H1 (cell line): ENCODE data around the gene GRM7. TPM values are rescaled to one million over a fixed set of nuclear protein-coding genes. Genes with fewer than 3 reads are reported as not detected.

Source experiments
- CTCF ChIA-PET: fragments of 300-600 bp; sonication (Branson Sonifier 250); formaldehyde crosslinking; loops from one replicate; lab custom pipeline; 2021; ENCODE audit not compliant: partially characterized antibody; lab: Charles Lee
- POLR2A ChIA-PET: fragments of 300-600 bp; sonication (Branson Sonifier 250); formaldehyde crosslinking; loops from one replicate; lab custom pipeline; 2021; ENCODE audit warnings: inconsistent platforms; ENCODE audit not compliant: partially characterized antibody; lab: Charles Lee
- DNase-seq, 2 experiments: peaks; one replicate each; pipeline versions ENCODE4 v3.0.0 to v3.0.0-alpha.2; 2010 to 2022; ENCODE audit warnings: low spot score in 2 of 2, low read depth in 1 of 2, mixed read lengths in 1 of 2
- FAIRE-seq: peaks from 2 replicates; lab custom pipeline; 2011; peaks lifted over from hg19 to GRCh38; lab: Jason Lieb, UNC
- H2AFZ ChIP-seq: 2 replicates; pipeline ENCODE4 v1.8.1; 2012; ENCODE audit warnings: low read length, inconsistent platforms
- H2AK5ac ChIP-seq: 2 replicates; pipeline ENCODE4 v1.6.1; 2013; ENCODE audit warnings: low read depth, low read length
- H2BK120ac ChIP-seq: replicated peaks from 2 replicates; pipeline ENCODE3; 2013; ENCODE audit warnings: low read depth, low read length, inconsistent platforms
- H2BK12ac ChIP-seq: 2 replicates; pipeline ENCODE4 v1.6.1; 2013; ENCODE audit warnings: low read depth, low read length
- H2BK15ac ChIP-seq: 2 replicates; pipeline ENCODE4 v1.6.1; 2013; ENCODE audit warnings: low read length
- H2BK20ac ChIP-seq: 2 replicates; pipeline ENCODE4 v1.6.1; 2013; ENCODE audit warnings: low read length
- H2BK5ac ChIP-seq: 2 replicates; pipeline ENCODE4 v1.6.1; 2013; ENCODE audit warnings: low read depth, low read length
- H3K14ac ChIP-seq: 2 replicates; pipeline ENCODE4 v1.6.1; 2013; ENCODE audit warnings: inconsistent platforms; ENCODE audit not compliant: insufficient read length
- H3K18ac ChIP-seq: 2 replicates; pipeline ENCODE4 v1.6.1; 2013; ENCODE audit warnings: low read length; ENCODE audit errors: extremely low read depth
- H3K23ac ChIP-seq: 2 replicates; pipeline ENCODE4 v1.6.1; 2013; ENCODE audit warnings: inconsistent platforms; ENCODE audit not compliant: insufficient read length
- H3K23me2 ChIP-seq: 2 replicates; pipeline ENCODE4 v1.6.1; 2013; ENCODE audit warnings: low read depth, low read length
- H3K27ac ChIP-seq: 2 replicates; pipeline ENCODE4 v1.6.1; 2011; ENCODE audit warnings: low read depth, low read length, inconsistent platforms
- H3K27me3 ChIP-seq, 4 experiments: replicated peaks in 1 of 4; 1 replicate in 1 of 4; 2 replicates in 3 of 4; pipeline versions ENCODE4 v1.6.1 to v1.8.1; 2011 to 2013; ENCODE audit warnings: low read length in 3 of 4, mild to moderate bottlenecking in 3 of 4, inconsistent platforms in 2 of 4, mixed read lengths in 2 of 4, moderate library complexity in 1 of 4; ENCODE audit not compliant: control insufficient read depth in 3 of 4, insufficient read depth in 3 of 4; ENCODE audit errors: extremely low read depth in 1 of 4
- H3K36me3 ChIP-seq, 4 experiments: 2 replicates each; pipeline versions ENCODE4 v1.6.1 to v1.8.1; 2011 to 2013; ENCODE audit warnings: mild to moderate bottlenecking in 4 of 4, low read length in 3 of 4, moderate library complexity in 2 of 4, control low read depth in 1 of 4, inconsistent platforms in 1 of 4; ENCODE audit not compliant: insufficient read depth in 4 of 4, control insufficient read depth in 2 of 4
- H3K4ac ChIP-seq: replicated peaks from 2 replicates; pipeline ENCODE3; 2013; ENCODE audit warnings: low read length, low read depth, mixed read lengths, inconsistent platforms; ENCODE audit not compliant: insufficient read length
- H3K4me1 ChIP-seq, 4 experiments: replicated peaks in 1 of 4; 1 replicate in 1 of 4; 2 replicates in 3 of 4; pipeline versions ENCODE4 v1.6.1 to v1.8.1; 2011 to 2013; ENCODE audit warnings: low read length in 3 of 4, inconsistent platforms in 2 of 4, mixed read lengths in 1 of 4; ENCODE audit not compliant: insufficient read depth in 4 of 4, control insufficient read depth in 3 of 4
- H3K4me2 ChIP-seq, 2 experiments: 2 replicates each; pipeline versions ENCODE4 v1.6.1 to v1.8.1; 2011 to 2013; ENCODE audit warnings: low read depth in 2 of 2, low read length in 2 of 2, control low read depth in 1 of 2, inconsistent platforms in 1 of 2, mild to moderate bottlenecking in 1 of 2; ENCODE audit not compliant: insufficient read depth in 1 of 2
- H3K4me3 ChIP-seq, 4 experiments: fragments of 200-600, 300-600 bp in 1 of 4; sonication (generic), shearing (Covaris generic), sonication (Bioruptor Twin) in 1 of 4; 2 replicates each; pipeline versions ENCODE4 v1.5.1 to v1.8.1; 2011 to 2016; ENCODE audit warnings: low read length in 4 of 4, low read depth in 3 of 4, control low read depth in 2 of 4, inconsistent platforms in 2 of 4, mild to moderate bottlenecking in 2 of 4, mixed read lengths in 1 of 4, moderate library complexity in 1 of 4; ENCODE audit not compliant: insufficient read depth in 2 of 4; ENCODE audit errors: extremely low read depth in 1 of 4
- H3K56ac ChIP-seq: replicated peaks from 2 replicates; pipeline ENCODE3; 2013; ENCODE audit warnings: low read depth, mild to moderate bottlenecking, mixed read lengths, low read length, inconsistent platforms; ENCODE audit not compliant: insufficient read length
- H3K79me1 ChIP-seq: 2 replicates; pipeline ENCODE4 v1.6.1; 2013; ENCODE audit warnings: low read depth, low read length, control low read depth
- H3K79me2 ChIP-seq, 2 experiments: 2 replicates each; pipeline versions ENCODE4 v1.6.1 to v1.8.1; 2012 to 2013; ENCODE audit warnings: low read length in 2 of 2, mild to moderate bottlenecking in 2 of 2, inconsistent platforms in 1 of 2; ENCODE audit not compliant: insufficient read depth in 2 of 2, control insufficient read depth in 1 of 2
- H3K9ac ChIP-seq, 4 experiments: replicated peaks in 1 of 4; 1 replicate in 1 of 4; 2 replicates in 3 of 4; pipeline versions ENCODE4 v1.6.1 to v1.8.1; 2011 to 2013; ENCODE audit warnings: low read depth in 3 of 4, low read length in 3 of 4, control low read depth in 2 of 4, mild to moderate bottlenecking in 2 of 4, moderate library complexity in 2 of 4, inconsistent platforms in 1 of 4; ENCODE audit errors: extremely low read depth in 1 of 4
- H3K9me3 ChIP-seq, 2 experiments: 2 replicates each; pipeline versions ENCODE4 v1.6.1 to v1.8.1; 2012 to 2013; ENCODE audit warnings: mild to moderate bottlenecking in 2 of 2, moderate library complexity in 2 of 2, control low read depth in 1 of 2, inconsistent platforms in 1 of 2, low read depth in 1 of 2, low read length in 1 of 2, mixed read lengths in 1 of 2; ENCODE audit not compliant: insufficient read depth in 2 of 2
- H4K20me1 ChIP-seq, 2 experiments: replicated peaks in 1 of 2; 2 replicates each; pipeline versions ENCODE3 to v1.8.1; 2011 to 2013; ENCODE audit warnings: inconsistent platforms in 2 of 2, low read length in 2 of 2, mild to moderate bottlenecking in 1 of 2; ENCODE audit not compliant: insufficient read depth in 2 of 2, control insufficient read depth in 1 of 2
- H4K5ac ChIP-seq: 2 replicates; pipeline ENCODE4 v1.6.1; 2013; ENCODE audit warnings: low read length, low read depth, mixed read lengths, inconsistent platforms; ENCODE audit not compliant: insufficient read length
- H4K8ac ChIP-seq: 2 replicates; pipeline ENCODE4 v1.8.0; 2013; ENCODE audit warnings: mild to moderate bottlenecking, moderate library complexity, low read length, inconsistent platforms; ENCODE audit not compliant: insufficient read depth; ENCODE audit errors: extremely low read depth
- H4K91ac ChIP-seq: replicated peaks from 2 replicates; pipeline ENCODE3; 2013; ENCODE audit warnings: low read length, mixed read lengths, inconsistent platforms; ENCODE audit not compliant: insufficient read length
- WGBS, 2 experiments: shearing (Covaris generic) in 1 of 2; methylation state at CpG; one replicate each; pipeline versions ENCODE4 v1.1.6 to v1.1.7; 2013 to 2015; ENCODE audit warnings: low lambda C conversion rate in 2 of 2, mixed read lengths in 2 of 2, inconsistent platforms in 1 of 2, low coverage in 1 of 2, missing lambda C conversion rate in 1 of 2; ENCODE audit not compliant: insufficient replicate concordance in 2 of 2, insufficient coverage in 1 of 2, insufficient read length in 1 of 2; ENCODE audit errors: extremely low coverage in 1 of 2, missing lambda C conversion rate in 1 of 2; 5-methylcytosine and 5-hydroxymethylcytosine counted together
- polyA plus RNA-seq, 7 experiments: library from polyadenylated mRNA; depleted of rRNA in 3 of 7; stranded (reverse) in 5 of 7; unstranded in 2 of 7; fragments of >200 nt in 5 of 7; fragments of 200-250 nt in 2 of 7; gene quantifications; 1 replicate in 5 of 7; 2 replicates in 1 of 7; 4 replicates in 1 of 7; pipeline versions ENCODE4 v1.2.1 to v1.2.3, GENCODE V29; 2011 to 2013; ENCODE audit warnings: missing spikeins in 2 of 7, mixed read lengths in 2 of 7
- total RNA-seq: library from RNA; stranded (reverse); fragmentation: NEBNext Ultra II Directional; extraction: Animal tissue kit (Norgen Biotek cat#: 25700); gene quantifications from 2 replicates; pipeline ENCODE4 v1.2.1, GENCODE V29; 2021

The GRM7 gene
- total and polyA plus RNA-seq, 2 of the 8 experiments (the other 6 are each of a cell fraction or from before 2014, with no cell fraction given): 0.17 to 0.24 TPM

DNA sequence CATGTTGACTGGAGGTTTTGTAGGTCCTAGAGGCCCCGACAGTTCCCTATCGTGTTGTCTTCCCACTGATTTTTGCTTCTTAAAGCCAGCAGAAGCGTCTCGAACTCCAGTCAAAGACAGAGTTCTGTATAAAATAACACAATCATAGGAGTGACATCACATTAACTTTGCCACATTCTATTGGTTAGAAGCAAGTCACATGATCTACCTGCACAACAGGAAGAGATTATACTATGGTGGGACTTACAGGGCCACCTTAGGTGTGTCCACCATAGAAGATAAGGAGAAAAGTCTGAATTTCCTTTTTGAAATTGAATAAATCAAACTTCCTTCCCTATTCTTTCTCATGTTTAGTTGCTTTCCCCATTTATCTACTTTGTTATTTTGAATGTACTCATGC is 365.5 kb downstream of the GRM7 start:
- Histone ChIP-seq H3K56ac (no peak overlapping the region), H3K27me3 (peaks cover 0 to 3% (median 0%) of the 10 kb centered on the region in 4 experiments; a peak in 1 of 7 replicates), H4K20me1 (no peaks in the 10 kb centered on the region), H3K23me2 (no peaks in the 10 kb centered on the region), H3K79me2 (no peaks in the 10 kb centered on the region), H2BK5ac (no peak overlapping the region), H2BK15ac (no peak overlapping the region), H3K14ac (no peak overlapping the region), H2BK120ac (no peak overlapping the region), H3K9ac (no peak overlapping the region), H3K9me3 (no peaks in the 10 kb centered on the region), H2BK12ac (no peak overlapping the region), H4K5ac (no peak overlapping the region), H2BK20ac (no peak overlapping the region), H2AFZ (peak overlapping the region; percentile 82; the same call in 1 of the 2 replicates), H3K4me3 (no peak overlapping the region), H3K4me2 (no peak overlapping the region), H3K4me1 (peaks cover 0 to 6% (median 1%) of the 10 kb centered on the region in 4 experiments; a peak in 1 of 7 replicates), H3K23ac (no peak overlapping the region), H3K79me1 (no peaks in the 10 kb centered on the region), H3K27ac (no peak overlapping the region), H4K8ac (no peak overlapping the region), H4K91ac (no peak overlapping the region), H3K36me3 (no peaks in the 10 kb centered on the region), H3K18ac (no peak overlapping the region), H2AK5ac (no peak overlapping the region), H3K4ac (no peak overlapping the region)
- FAIRE-seq: no peak
- POLR2A ChIA-PET: no interaction called here
- DNase-seq: no peak
- WGBS, 2 experiments: 100% methylated on average over 4 of the region's 4 CpGs; no CpG with 5 or more reads in 1 of the 2 experiments
- CTCF ChIA-PET: no interaction called here
